GM12872 (cell line): ENCODE measurements around the gene CTNNA1.

Experiments used
- CTCF ChIP-seq: IDR thresholded peaks from 3 replicates; pipeline ENCODE4 v1.5.1; 2011; ENCODE audit warnings: low read depth, mild to moderate bottlenecking, low read length, moderate library complexity; ENCODE audit not compliant: insufficient read depth

Gene CTNNA1

GRCh38 chr5:138890644-138891043, 137.4 kb downstream of the CTNNA1 start:
- no peak for TF ChIP-seq CTCF

- no peak for TF ChIP-seq CTCF
These were observed 142.7 kb downstream of the CTNNA1 start for GRCh38 chr5:138895918-138896317.

GRCh38 chr5:138898299-138898698, 145.1 kb downstream of the CTNNA1 start:
- no peak for TF ChIP-seq CTCF

- no peak for TF ChIP-seq CTCF
These were observed 145.5 kb downstream of the CTNNA1 start for GRCh38 chr5:138898742-138899141.

- TF ChIP-seq CTCF: no peak
These were observed 147.2 kb downstream of the CTNNA1 start for GRCh38 chr5:138900281-138900965.

- TF ChIP-seq CTCF: no peak
These were observed 148.5 kb downstream of the CTNNA1 start for GRCh38 chr5:138901716-138902115.

- TF ChIP-seq CTCF: no peak
These were observed 150.0 kb downstream of the CTNNA1 start for GRCh38 chr5:138903130-138903775.
